K562 (cell line): ENCODE data around the gene MAP4K4. TPM values are rescaled to one million over a fixed set of nuclear protein-coding genes. Genes with fewer than 3 reads are reported as not detected.
A peak's percentile ranks its signal among the peaks of the same experiment; 100 is the strongest.

ENCODE experiments used
- ATAC-seq: fragments of 200-7000 bp; cut with Tn5 transposase; 3 replicates; pipeline ENCODE4 v1.9.1; 2020; ENCODE audit warnings: moderate library complexity
- BruUV-seq: library from RNA; stranded (reverse); fragments of 400-500 nt; replicated peaks from 2 replicates; lab custom pipeline; 2021; lab: Mats Ljungman, UMichigan
- CTCF ChIA-PET: fragments of 300-600 bp; formaldehyde crosslinking; extraction: SDS; loops from one replicate; lab custom pipeline; 2021; ENCODE audit warnings: low intra/inter-chr PET ratio; lab: Yijun Ruan, JAX
- POLR2A ChIA-PET: fragments of 300-600, 350-650 bp; sonication (Branson Sonifier 250); formaldehyde crosslinking; extraction: SDS; loops from one replicate; lab custom pipeline; 2021; ENCODE audit warnings: antibody characterized with exemption, inconsistent platforms; lab: Yijun Ruan, JAX
- DNase-seq, 4 experiments: peaks; one replicate each; pipeline versions ENCODE4 v3.0.0 to v3.0.0-alpha.2; 2011 to 2018; ENCODE audit warnings: low spot score in 3 of 4, mixed read lengths in 3 of 4; ENCODE audit errors: extremely low read depth in 1 of 4
- FAIRE-seq: peaks from 2 replicates; lab custom pipeline; 2011; peaks lifted over from hg19 to GRCh38; lab: Jason Lieb, UNC
- H2AFZ ChIP-seq: 2 replicates; pipeline ENCODE4 v1.6.0; 2011; ENCODE audit warnings: low read depth, low read length, control low read depth, inconsistent platforms
- H3K27ac ChIP-seq: fragments of 200-600 bp; 3 replicates; pipeline ENCODE4 v1.8.0; 2011; ENCODE audit warnings: low read depth, mild to moderate bottlenecking, control low read depth, inconsistent platforms, low read length, moderate library complexity, mixed read lengths; ENCODE audit errors: extremely low read depth
- H3K27me3 ChIP-seq, 2 experiments: fragments of 300-600 bp in 1 of 2; 2 replicates in 1 of 2; 3 replicates in 1 of 2; pipeline versions ENCODE4 v1.6.0 to v1.8.0; 2011; ENCODE audit warnings: inconsistent platforms in 2 of 2, low read length in 2 of 2, mild to moderate bottlenecking in 1 of 2, mixed read lengths in 1 of 2, moderate library complexity in 1 of 2; ENCODE audit not compliant: control insufficient read depth in 2 of 2, insufficient read depth in 2 of 2
- H3K36me3 ChIP-seq: fragments of 300-600 bp; 3 replicates; pipeline ENCODE4 v1.8.0; 2011; ENCODE audit warnings: mild to moderate bottlenecking, low read length, inconsistent platforms; ENCODE audit not compliant: control insufficient read depth, insufficient read depth
- H3K4me1 ChIP-seq, 2 experiments: fragments of 200-600 bp in 1 of 2; replicated peaks in 1 of 2; 2 replicates in 1 of 2; 3 replicates in 1 of 2; pipeline versions ENCODE4 v1.5.1 to v1.8.0; 2011; ENCODE audit warnings: inconsistent platforms in 2 of 2, low read length in 2 of 2, mild to moderate bottlenecking in 1 of 2, mixed read lengths in 1 of 2, moderate library complexity in 1 of 2; ENCODE audit not compliant: control insufficient read depth in 2 of 2, insufficient read depth in 2 of 2
- H3K4me2 ChIP-seq: 2 replicates; pipeline ENCODE4 v1.6.1; 2011; ENCODE audit warnings: low read length, control low read depth, inconsistent platforms, mixed read lengths; ENCODE audit not compliant: insufficient read depth
- H3K4me3 ChIP-seq: fragments of 200-600 bp; sonication (generic), shearing (Covaris generic); 2 replicates; pipeline ENCODE4 v1.5.1; 2016; ENCODE audit warnings: control low read depth, inconsistent platforms
- H3K79me2 ChIP-seq: fragments of 200-600 bp; 3 replicates; pipeline ENCODE4 v1.8.0; 2011; ENCODE audit warnings: low read length, inconsistent platforms; ENCODE audit not compliant: control insufficient read depth, insufficient read depth
- H3K9ac ChIP-seq, 2 experiments: 2 replicates each; pipeline versions ENCODE4 v1.6.0 to v1.6.1; 2011; ENCODE audit warnings: low read depth in 2 of 2, low read length in 2 of 2, control low read depth in 1 of 2, inconsistent platforms in 1 of 2, mild to moderate bottlenecking in 1 of 2, mixed read lengths in 1 of 2; ENCODE audit not compliant: insufficient read depth in 1 of 2
- H3K9me1 ChIP-seq: one replicate; pipeline ENCODE4 v1.6.0; 2011; ENCODE audit warnings: inconsistent platforms, mild to moderate bottlenecking, low read length, moderate library complexity; ENCODE audit not compliant: control insufficient read depth, insufficient read depth
- H3K9me3 ChIP-seq: replicated peaks from 2 replicates; pipeline ENCODE4 v1.5.1; 2011; ENCODE audit warnings: low read depth, low read length, inconsistent platforms; ENCODE audit not compliant: control insufficient read depth, insufficient read depth
- H4K20me1 ChIP-seq: replicated peaks from 2 replicates; pipeline ENCODE4 v1.6.1; 2011; ENCODE audit warnings: low read length, inconsistent platforms, mixed read lengths; ENCODE audit not compliant: control insufficient read depth, insufficient read depth
- ATF1 ChIP-seq, 2 experiments: fragments of 450-650 bp in 1 of 2; IDR thresholded peaks; 2 replicates each; pipeline ENCODE4 v1.6.1; 2016; ENCODE audit warnings: missing compliant biosample characterization in 1 of 2, missing genetic modification characterization in 1 of 2
- ETS2 ChIP-seq: IDR thresholded peaks from 2 replicates; pipeline ENCODE4 v1.6.1; 2016; ENCODE audit warnings: borderline replicate concordance, missing genetic modification characterization, mild to moderate bottlenecking, moderate library complexity, missing compliant biosample characterization; ENCODE audit not compliant: poor library complexity, severe bottlenecking
- HMBOX1 ChIP-seq: sonication (generic); IDR thresholded peaks from 2 replicates; pipeline ENCODE4 v1.6.1; 2016
- KLF10 ChIP-seq: fragments of 250-450 bp; sonication (Bioruptor Pico); IDR thresholded peaks from 2 replicates; pipeline ENCODE4 v1.6.1; 2021; ENCODE audit warnings: matching md5 sums
- POLR2AphosphoS5 ChIP-seq: IDR thresholded peaks from 2 replicates; pipeline ENCODE4 v1.6.1; 2011; ENCODE audit warnings: mild to moderate bottlenecking, low read depth, low read length, moderate library complexity; ENCODE audit not compliant: control insufficient read depth, insufficient read depth
- ZFPM2 ChIP-seq: fragments of 250-450 bp; sonication (Bioruptor Pico); IDR thresholded peaks from 2 replicates; pipeline ENCODE4 v1.5.1; 2022; ENCODE audit warnings: mild to moderate bottlenecking
- ZNF445 ChIP-seq: fragments of 250-450 bp; sonication (Bioruptor Pico); IDR thresholded peaks from 2 replicates; pipeline ENCODE4 v1.4.0; 2020; ENCODE audit warnings: low read depth, mild to moderate bottlenecking, moderate library complexity
- in situ Hi-C: fragments of 300-500 bp; cut with MboI; formaldehyde crosslinking; loops from 4 replicates; pipeline ENCODE4 v1.15.0; 2018; ENCODE audit warnings: inconsistent platforms, mixed read lengths
- intact Hi-C: fragments of 100-400 bp; cut with micrococcal nuclease; formaldehyde crosslinking; loops from 2 replicates; pipeline ENCODE4 v1.14.2; 2022
- polyA plus RNA-seq, 8 experiments: library from polyadenylated mRNA; depleted of rRNA in 4 of 8; stranded (reverse) in 5 of 8; unstranded in 3 of 8; fragments of >200 nt; fragmentation: Nextera tagmentation in 2 of 8; fragmentation: Illumina TruSeq in 1 of 8; extraction: Ambion mirVana in 2 of 8; extraction: Trizol in 1 of 8; gene quantifications; 2 replicates each; pipeline versions ENCODE4 v1.2.1 to v1.2.3, GENCODE V29; 2011 to 2014; ENCODE audit warnings: inconsistent platforms in 1 of 8, missing spikeins in 1 of 8
- total RNA-seq, 7 experiments: library from RNA; depleted of rRNA in 6 of 7; stranded (reverse); fragments of >200 nt in 6 of 7; fragmentation: Illumina TruSeq in 2 of 7; extraction: Trizol in 2 of 7; gene quantifications; 2 replicates each; pipeline versions ENCODE4 v1.2.1 to v1.2.3, GENCODE V29; 2011 to 2021; ENCODE audit warnings: low replicate concordance in 1 of 7

MAP4K4 gene
- total and polyA plus RNA-seq, 9 of the 15 experiments (the other 6 are each of a cell fraction or from before 2014, with no cell fraction given): 7.6 to 76.4 (median 50.6) TPM

DNA sequence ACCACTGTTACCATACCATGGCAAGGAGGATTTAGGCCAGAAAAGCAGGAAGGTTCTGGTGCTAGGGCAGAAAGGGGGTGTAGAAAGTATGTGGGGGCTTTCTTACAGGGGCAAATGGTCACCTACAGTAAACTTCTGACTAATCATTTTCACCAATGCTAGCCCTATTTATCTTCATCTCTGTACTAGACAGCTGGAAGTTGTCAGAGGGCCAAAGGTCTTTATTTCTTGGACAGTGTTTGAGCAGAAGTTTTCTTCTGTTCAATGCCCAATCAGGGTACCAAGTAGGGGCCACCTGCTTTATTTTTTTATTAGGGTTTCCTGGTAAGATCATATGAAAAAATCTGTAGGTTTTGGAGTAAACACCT lies 37.6 kb downstream of the MAP4K4 start:
- Histone ChIP-seq H3K36me3 (no peaks in the 10 kb centered on the region), H2AFZ (no peak overlapping the region), H3K4me3 (no peak overlapping the region), H3K9ac (no peak overlapping the region), H3K9me1 (peaks cover 6% of the 10 kb centered on the region), H4K20me1 (peaks cover 33% of the 10 kb centered on the region), H3K27me3 (no peaks in the 10 kb centered on the region), H3K27ac (no peak overlapping the region), H3K4me2 (no peak overlapping the region), H3K9me3 (no peaks in the 10 kb centered on the region), H3K79me2 (peaks cover 82% of the 10 kb centered on the region), H3K4me1 (peaks cover 0 to 6% of the 10 kb centered on the region in 2 experiments; a peak in 3 of 5 replicates)
- in situ Hi-C loops: no loop called here
- no peak for TF ChIP-seq ZNF445 (CRISPR knock-in tag)
- TF ChIP-seq POLR2AphosphoS5: no peak
- no peak for TF ChIP-seq ETS2 (tag)
- no peak for TF ChIP-seq ZFPM2 (CRISPR knock-in tag)
- TF ChIP-seq ATF1 (CRISPR knock-in tag; IDR thresholded peaks at IDR 0.05): no peak
- no peak for TF ChIP-seq ATF1 (tag; IDR thresholded peaks at IDR 0.05)
- no peak for TF ChIP-seq KLF10 (CRISPR knock-in tag)
- TF ChIP-seq HMBOX1: peak; percentile 65
- FAIRE-seq (no peak), DNase-seq (no peak), ATAC-seq (peak; percentile 35; the same call in 1 of the 3 replicates)
- ChIA-PET CTCF (no interaction called here), POLR2A (interaction anchor here (0.9 kb wide), 1 partner anchor 11 kb away, joined by 3 read pairs; no protein-coding TSS in a partner anchor)
- no TSS peak for BruUV-seq
- intact Hi-C loops: no loop called here
